C4-2B (cell line): ENCODE measurements around the gene TMEM179.

Source experiments
- H3K27ac ChIP-seq: fragments of 450-650 bp; 2 replicates; pipeline ENCODE4 v1.5.1; 2017
- CTCF ChIP-seq: fragments of 450-650 bp; conservative IDR thresholded peaks from 2 replicates; pipeline ENCODE4 v1.5.1; 2017; ENCODE audit warnings: mild to moderate bottlenecking
- ZFX ChIP-seq: fragments of 450-650 bp; IDR thresholded peaks from 2 replicates; pipeline ENCODE4 v1.6.1; 2017

TMEM179 gene

GRCh38 chr14:104601786-104602185 lies 2.8 kb downstream of the TMEM179 start:
- TF ChIP-seq CTCF (no peak), ZFX (no peak)
- no peak overlapping the region for H3K27ac ChIP-seq

- no peak for TF ChIP-seq ZFX
- TF ChIP-seq CTCF: no peak
These were observed 3.8 kb downstream of the TMEM179 start for GRCh38 chr14:104600805-104601204.

GRCh38 chr14:104600141-104600643 lies 4.4 kb downstream of the TMEM179 start:
- H3K27ac ChIP-seq: no peak overlapping the region
- TF ChIP-seq CTCF (no peak), ZFX (no peak)

More at GRCh38 chr14:104600805-104601204, 3.8 kb downstream of the TMEM179 start:
- no peak overlapping the region for H3K27ac ChIP-seq

- TF ChIP-seq ZFX (no peak), CTCF (no peak)
- no peak overlapping the region for H3K27ac ChIP-seq
These were observed 5.1 kb downstream of the TMEM179 start for GRCh38 chr14:104599446-104599845.

GRCh38 chr14:104598910-104599273 lies 5.7 kb downstream of the TMEM179 start:
- no peak overlapping the region for H3K27ac ChIP-seq
- TF ChIP-seq ZFX (no peak), CTCF (no peak)

GRCh38 chr14:104598039-104598909 lies 6.3 kb downstream of the TMEM179 start:
- TF ChIP-seq ZFX: no peak
- TF ChIP-seq CTCF: no peak
- H3K27ac ChIP-seq: no peak overlapping the region

GRCh38 chr14:104597576-104597975 lies 7.0 kb downstream of the TMEM179 start:
- TF ChIP-seq CTCF (no peak), ZFX (no peak)
- no peak overlapping the region for H3K27ac ChIP-seq
